Ishikawa (cell line): ENCODE measurements around the gene ETNK2.

Experiments
- CEBPB ChIP-seq: IDR thresholded peaks from 2 replicates; pipeline ENCODE4 v1.6.1; 2012
- EGR1 ChIP-seq: IDR thresholded peaks from 2 replicates; pipeline ENCODE4 v1.6.1; 2012
- EP300 ChIP-seq: IDR thresholded peaks from 2 replicates; pipeline ENCODE4 v1.6.1; 2012; ENCODE audit warnings: borderline replicate concordance
- MAX ChIP-seq: IDR thresholded peaks from 2 replicates; pipeline ENCODE4 v1.6.1; 2012
- REST ChIP-seq: IDR thresholded peaks from 2 replicates; pipeline ENCODE4 v1.6.1; 2012; ENCODE audit warnings: low read depth, mild to moderate bottlenecking
- TAF1 ChIP-seq: IDR thresholded peaks from 2 replicates; pipeline ENCODE4 v1.6.1; 2012; ENCODE audit warnings: low read depth, mild to moderate bottlenecking
- TCF12 ChIP-seq: IDR thresholded peaks from 2 replicates; pipeline ENCODE4 v1.6.1; 2012; ENCODE audit warnings: low read depth
- TF ChIP-seq, protein P1 (sequence below): IDR thresholded peaks from 2 replicates; pipeline ENCODE4 v1.6.1; 2012

DNA sequence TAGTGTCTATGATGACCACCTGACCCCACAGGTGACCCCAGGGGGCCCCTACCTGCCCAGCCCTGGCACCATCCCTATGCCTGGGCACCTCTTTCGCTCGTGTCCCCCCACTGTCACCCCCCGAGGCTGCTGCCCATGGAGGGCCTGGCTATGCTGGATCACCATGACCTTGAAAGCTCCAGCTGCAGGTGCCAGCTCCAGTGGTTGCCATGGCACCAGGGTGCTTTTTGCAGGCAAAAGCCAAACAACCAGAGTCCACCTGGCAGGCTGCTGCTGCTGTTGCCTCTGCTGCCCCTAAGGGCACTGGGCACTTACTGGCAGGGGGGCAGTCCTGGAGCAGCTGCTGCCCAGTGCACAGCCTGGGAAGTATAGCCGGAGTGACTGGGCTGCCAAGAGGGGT lies 21.7 kb downstream of the ETNK2 start:
- TF ChIP-seq EGR1 (no peak), TAF1 (no peak), CEBPB (no peak), TCF12 (no peak), REST (no peak), MAX (no peak), EP300 (no peak)
- TF ChIP-seq, protein P1, sequence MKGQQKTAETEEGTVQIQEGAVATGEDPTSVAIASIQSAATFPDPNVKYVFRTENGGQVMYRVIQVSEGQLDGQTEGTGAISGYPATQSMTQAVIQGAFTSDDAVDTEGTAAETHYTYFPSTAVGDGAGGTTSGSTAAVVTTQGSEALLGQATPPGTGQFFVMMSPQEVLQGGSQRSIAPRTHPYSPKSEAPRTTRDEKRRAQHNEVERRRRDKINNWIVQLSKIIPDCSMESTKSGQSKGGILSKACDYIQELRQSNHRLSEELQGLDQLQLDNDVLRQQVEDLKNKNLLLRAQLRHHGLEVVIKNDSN: no peak
